ENCODE results near the gene SPRED2. TPM values are rescaled to one million over a fixed set of nuclear protein-coding genes. Genes with fewer than 3 reads are reported as not detected.

SPRED2 gene
- total RNA-seq, 1 donor: 9.5 TPM

DNA sequence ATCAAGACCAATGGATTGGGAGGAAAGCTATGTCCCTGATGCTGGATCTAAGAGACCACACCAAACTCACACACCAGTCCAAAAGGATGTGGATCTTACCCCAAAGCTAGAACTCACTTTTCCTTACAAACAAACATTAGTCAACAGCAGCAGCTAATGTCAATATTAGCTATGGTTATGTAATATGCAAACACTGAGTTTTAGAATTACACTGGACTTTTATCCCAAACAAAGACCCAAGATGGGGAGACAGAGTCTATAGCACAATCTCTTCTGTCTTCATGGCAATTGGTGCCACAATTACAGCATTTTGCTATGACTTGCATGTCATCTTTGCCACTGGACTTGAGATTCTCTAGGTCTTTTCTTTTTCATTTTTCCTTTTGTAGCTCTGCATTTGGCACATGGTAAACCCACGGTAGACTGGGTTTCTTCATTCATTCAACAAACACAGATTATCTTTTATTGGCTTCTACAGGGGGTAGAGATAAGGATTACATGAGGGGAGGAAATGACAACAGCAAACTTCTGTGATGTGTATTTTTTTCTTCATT is 59.0 kb downstream of the SPRED2 start:
- DNase-seq (ENCODE audit: low read depth): no peak
- TF ChIP-seq, protein P1, sequence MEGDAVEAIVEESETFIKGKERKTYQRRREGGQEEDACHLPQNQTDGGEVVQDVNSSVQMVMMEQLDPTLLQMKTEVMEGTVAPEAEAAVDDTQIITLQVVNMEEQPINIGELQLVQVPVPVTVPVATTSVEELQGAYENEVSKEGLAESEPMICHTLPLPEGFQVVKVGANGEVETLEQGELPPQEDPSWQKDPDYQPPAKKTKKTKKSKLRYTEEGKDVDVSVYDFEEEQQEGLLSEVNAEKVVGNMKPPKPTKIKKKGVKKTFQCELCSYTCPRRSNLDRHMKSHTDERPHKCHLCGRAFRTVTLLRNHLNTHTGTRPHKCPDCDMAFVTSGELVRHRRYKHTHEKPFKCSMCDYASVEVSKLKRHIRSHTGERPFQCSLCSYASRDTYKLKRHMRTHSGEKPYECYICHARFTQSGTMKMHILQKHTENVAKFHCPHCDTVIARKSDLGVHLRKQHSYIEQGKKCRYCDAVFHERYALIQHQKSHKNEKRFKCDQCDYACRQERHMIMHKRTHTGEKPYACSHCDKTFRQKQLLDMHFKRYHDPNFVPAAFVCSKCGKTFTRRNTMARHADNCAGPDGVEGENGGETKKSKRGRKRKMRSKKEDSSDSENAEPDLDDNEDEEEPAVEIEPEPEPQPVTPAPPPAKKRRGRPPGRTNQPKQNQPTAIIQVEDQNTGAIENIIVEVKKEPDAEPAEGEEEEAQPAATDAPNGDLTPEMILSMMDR (IDR thresholded peaks at IDR 0.05; ENCODE audit: insufficient read depth, low read depth, low read length): no peak
- H3K4me3 ChIP-seq (ENCODE audit: low read depth, low read length): no peak overlapping the region

DNA sequence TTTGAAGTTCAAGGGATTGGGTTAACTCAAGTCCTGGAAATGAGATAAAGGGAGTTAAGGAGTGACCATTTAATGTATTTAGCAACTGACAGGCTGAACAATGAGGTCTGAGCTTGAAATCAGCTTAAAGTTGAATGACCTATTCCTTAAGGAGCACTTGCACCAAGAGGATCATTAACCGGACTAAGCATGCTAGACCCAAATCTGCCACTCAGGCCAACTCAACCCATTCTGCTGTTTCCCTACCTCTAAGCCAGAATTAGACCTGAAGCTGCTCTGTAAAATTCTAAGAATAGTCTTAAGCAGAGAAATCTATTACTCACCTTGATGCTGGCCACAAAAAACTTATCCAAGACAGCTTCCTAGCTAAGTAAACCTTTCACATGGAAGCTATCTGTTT is 59.8 kb downstream of the SPRED2 start:
- TF ChIP-seq, protein P1 (IDR thresholded peaks at IDR 0.05; ENCODE audit: insufficient read depth, low read depth, low read length): no peak
- no peak for DNase-seq (ENCODE audit: low read depth)

DNA sequence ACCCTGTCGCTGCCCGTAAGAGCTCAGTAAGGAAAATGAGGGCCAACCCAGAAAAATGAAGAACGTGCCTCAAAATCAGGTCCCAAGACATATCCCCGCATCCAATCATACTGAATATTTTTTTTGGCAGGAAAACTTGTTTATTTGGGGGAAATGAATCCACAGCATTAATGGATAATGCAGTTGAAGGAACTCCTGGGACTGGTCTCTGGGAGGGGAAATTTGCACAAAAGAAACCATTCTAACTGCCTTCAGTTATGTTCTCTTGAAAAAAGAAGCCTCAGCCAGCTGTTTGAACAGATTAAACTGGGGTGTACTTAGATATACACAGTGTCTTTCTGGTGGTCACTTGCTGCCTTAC is 61.3 kb downstream of the SPRED2 start:
- TF ChIP-seq, protein P1 (IDR thresholded peaks at IDR 0.05; ENCODE audit: insufficient read depth, low read depth, low read length): no peak
- DNase-seq (ENCODE audit: low read depth): no peak
- no peak overlapping the region for H3K4me3 ChIP-seq (ENCODE audit: low read depth, low read length)

More for the DNA sequence above, 59.8 kb downstream of the SPRED2 start:
- H3K4me3 ChIP-seq (ENCODE audit: low read depth, low read length): no peak overlapping the region

DNA sequence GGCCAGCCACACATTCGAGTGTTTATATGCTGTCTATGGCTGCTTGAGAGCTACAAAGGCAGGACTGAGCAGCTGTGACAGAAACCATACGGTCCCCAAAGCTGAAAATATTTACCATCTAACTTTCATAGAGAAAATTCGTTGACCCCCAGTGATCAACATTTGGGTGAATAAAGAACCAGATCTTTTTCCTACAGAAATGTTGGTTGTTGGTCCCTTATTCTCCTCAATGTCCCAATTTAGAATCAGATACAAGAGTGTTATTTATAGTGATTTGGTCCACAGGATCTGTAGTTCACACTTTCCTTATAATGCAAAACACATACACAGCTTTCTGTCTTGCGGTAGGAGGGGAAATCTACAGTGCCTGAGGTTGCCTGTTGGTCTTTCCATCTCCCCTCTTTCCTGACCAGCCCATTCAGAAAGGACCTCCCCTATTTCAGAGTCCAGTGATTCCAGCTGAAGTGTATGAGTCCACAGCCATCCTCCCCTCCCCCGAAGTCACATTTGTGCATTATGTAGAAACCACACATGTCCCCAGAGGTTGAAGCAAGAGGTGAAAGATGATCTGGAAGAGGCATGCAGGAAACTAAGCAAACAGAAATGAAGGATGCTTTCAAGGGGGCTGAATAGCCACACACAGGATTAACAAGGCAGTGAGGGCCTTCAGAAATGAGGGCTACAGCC is 61.9 kb downstream of the SPRED2 start:
- H3K4me3 ChIP-seq (ENCODE audit: low read depth, low read length): no peak overlapping the region
- TF ChIP-seq, protein P1 (IDR thresholded peaks at IDR 0.05; ENCODE audit: insufficient read depth, low read depth, low read length): no peak
- DNase-seq (ENCODE audit: low read depth): no peak

DNA sequence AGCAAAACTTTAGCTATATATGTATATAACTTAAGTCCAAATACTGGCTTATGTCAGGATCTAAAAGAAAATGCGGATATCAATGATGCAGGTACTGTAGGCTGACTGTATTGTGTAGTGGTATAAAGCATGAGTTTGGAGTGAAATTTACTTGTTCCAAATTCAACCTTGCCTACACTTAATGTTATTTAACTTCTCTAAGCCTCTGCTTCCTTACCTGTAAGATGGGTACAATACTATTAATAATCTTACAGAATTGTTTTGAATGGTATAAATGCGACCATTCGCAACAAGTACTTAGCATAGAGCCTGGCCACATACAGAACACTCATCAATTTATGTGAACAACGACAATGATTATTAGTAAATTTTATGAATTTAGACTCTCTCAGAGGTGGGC is 62.4 kb downstream of the SPRED2 start:
- no peak overlapping the region for H3K4me3 ChIP-seq (ENCODE audit: low read depth, low read length)
- no peak for DNase-seq (ENCODE audit: low read depth)
- TF ChIP-seq, protein P1 (IDR thresholded peaks at IDR 0.05; ENCODE audit: insufficient read depth, low read depth, low read length): no peak

DNA sequence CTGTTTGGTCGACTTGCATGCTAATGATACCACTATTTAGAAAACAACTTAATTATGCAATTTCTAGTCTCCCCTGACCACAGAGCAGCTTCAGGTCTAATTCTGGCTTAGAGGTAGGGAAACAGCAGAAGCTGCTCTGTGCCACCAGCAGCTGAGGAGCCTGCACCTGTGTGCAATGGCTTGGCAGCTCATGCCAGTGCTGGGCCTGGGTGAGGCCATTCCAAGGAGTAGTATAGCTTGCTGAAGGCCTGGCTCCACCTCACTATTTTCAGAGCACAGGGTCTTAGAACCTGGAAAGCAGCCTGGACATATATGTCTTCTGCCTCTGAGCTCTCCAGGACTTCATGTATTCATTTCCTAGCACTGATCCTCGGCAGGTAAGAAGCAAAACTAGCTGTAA is 62.8 kb downstream of the SPRED2 start:
- DNase-seq (ENCODE audit: low read depth): no peak
- H3K4me3 ChIP-seq (ENCODE audit: low read depth, low read length): no peak overlapping the region
- TF ChIP-seq, protein P1 (IDR thresholded peaks at IDR 0.05; ENCODE audit: insufficient read depth, low read depth, low read length): no peak

DNA sequence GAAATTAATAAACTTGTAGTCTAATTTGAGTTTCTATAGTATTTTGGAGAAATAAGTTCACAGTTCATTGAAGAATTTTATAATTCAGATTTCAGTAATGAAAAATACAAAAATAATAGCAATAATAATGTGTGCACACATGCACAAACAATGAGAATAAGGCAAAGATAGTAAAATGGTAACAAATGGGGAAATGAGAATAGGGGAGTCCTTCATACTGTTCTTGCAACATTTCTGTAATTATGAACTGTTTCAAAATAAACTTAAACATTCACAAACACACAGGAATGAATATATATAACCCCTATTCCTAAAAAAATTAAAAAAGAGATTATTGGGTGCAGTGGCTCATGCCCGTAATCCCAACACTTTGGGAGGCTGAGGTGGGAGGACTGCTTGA is 63.9 kb downstream of the SPRED2 start:
- H3K4me3 ChIP-seq (ENCODE audit: low read depth, low read length): no peak overlapping the region
- TF ChIP-seq, protein P1 (IDR thresholded peaks at IDR 0.05; ENCODE audit: insufficient read depth, low read depth, low read length): no peak
- DNase-seq (ENCODE audit: low read depth): no peak

All from fibroblast of villous mesenchyme (primary cell).